Ectodermal cell (in vitro differentiated cells): ENCODE data around the gene DDX25.

Experiments
- H3K27ac ChIP-seq: 2 replicates; pipeline ENCODE4 v1.7.0; 2013; ENCODE audit warnings: mild to moderate bottlenecking, low read depth, low read length; ENCODE audit not compliant: insufficient read depth, poor library complexity, severe bottlenecking
- H3K27me3 ChIP-seq: 2 replicates; pipeline ENCODE4 v1.7.0; 2013; ENCODE audit warnings: mild to moderate bottlenecking, low read length; ENCODE audit not compliant: insufficient read depth, control insufficient read depth, poor library complexity, severe bottlenecking
- H3K36me3 ChIP-seq: one replicate; pipeline ENCODE4 v1.7.0; 2013; ENCODE audit warnings: low read length; ENCODE audit not compliant: control insufficient read depth, insufficient read depth
- H3K4me1 ChIP-seq: one replicate; pipeline ENCODE4 v1.7.0; 2013; ENCODE audit warnings: low read length; ENCODE audit not compliant: control insufficient read depth, insufficient read depth
- H3K4me3 ChIP-seq: 2 replicates; pipeline ENCODE4 v1.7.0; 2013; ENCODE audit warnings: low read depth, low read length, control low read depth; ENCODE audit not compliant: insufficient read depth
- H3K9me3 ChIP-seq: 2 replicates; pipeline ENCODE4 v1.7.0; 2013; ENCODE audit warnings: mild to moderate bottlenecking, low read length, moderate library complexity; ENCODE audit not compliant: control insufficient read depth
- WGBS, 2 experiments: methylation state at CpG; one replicate each; pipeline ENCODE4 v1.1.7; 2013; ENCODE audit warnings: missing lambda C conversion rate in 2 of 2; 5-methylcytosine and 5-hydroxymethylcytosine counted together

The DDX25 gene

GRCh38 chr11:125949271-125950177, 45.2 kb downstream of the DDX25 start:
- H3K4me1 ChIP-seq = peaks cover 14% of the 10 kb centered on the region
- H3K9me3 ChIP-seq = no peaks in the 10 kb centered on the region
- no peak overlapping the region for H3K27ac ChIP-seq
- H3K4me3 ChIP-seq = no peak overlapping the region
- H3K27me3 ChIP-seq = no peaks in the 10 kb centered on the region
- whole genome bisulfite sequencing, 2 experiments = 92 to 94% methylated on average over 22 of the region's 22 CpGs
- H3K36me3 ChIP-seq = no peaks in the 10 kb centered on the region

GRCh38 chr11:125950178-125950490, 45.8 kb downstream of the DDX25 start:
- WGBS, 2 experiments = 95 to 96% methylated on average over 11 of the region's 11 CpGs
- Histone ChIP-seq H3K27ac (no peak overlapping the region), H3K4me3 (no peak overlapping the region), H3K4me1 (peaks cover 10% of the 10 kb centered on the region), H3K27me3 (no peaks in the 10 kb centered on the region), H3K9me3 (no peaks in the 10 kb centered on the region), H3K36me3 (no peaks in the 10 kb centered on the region)

GRCh38 chr11:125950696-125951651, 46.7 kb downstream of the DDX25 start:
- Histone ChIP-seq H3K9me3 (no peaks in the 10 kb centered on the region), H3K36me3 (peaks cover 6% of the 10 kb centered on the region), H3K4me3 (no peak overlapping the region), H3K27me3 (no peaks in the 10 kb centered on the region), H3K27ac (no peak overlapping the region), H3K4me1 (peaks cover 10% of the 10 kb centered on the region)
- 88 to 90% methylated on average over 15 of the region's 15 CpGs for WGBS, 2 experiments

- peaks cover 10% of the 10 kb centered on the region for H3K4me1 ChIP-seq
- 66 to 68% methylated on average over 11 of the region's 11 CpGs for WGBS, 2 experiments
- no peaks in the 10 kb centered on the region for H3K9me3 ChIP-seq
- no peaks in the 10 kb centered on the region for H3K27me3 ChIP-seq
- peaks cover 13% of the 10 kb centered on the region for H3K36me3 ChIP-seq
- H3K27ac ChIP-seq = no peak overlapping the region
- H3K4me3 ChIP-seq = no peak overlapping the region
Measured at GRCh38 chr11:125951731-125952130, 47.4 kb downstream of the DDX25 start.

GRCh38 chr11:125952559-125952958, 48.3 kb downstream of the DDX25 start:
- peaks cover 10% of the 10 kb centered on the region for H3K4me1 ChIP-seq
- no peaks in the 10 kb centered on the region for H3K9me3 ChIP-seq
- H3K36me3 ChIP-seq = peaks cover 21% of the 10 kb centered on the region
- no peaks in the 10 kb centered on the region for H3K27me3 ChIP-seq
- H3K27ac ChIP-seq = no peak overlapping the region
- 98 to 99% methylated on average over 2 of the region's 2 CpGs for WGBS, 2 experiments
- H3K4me3 ChIP-seq = no peak overlapping the region

- whole genome bisulfite sequencing, 2 experiments = 92 to 96% methylated on average over 7 of the region's 7 CpGs
- Histone ChIP-seq H3K4me1 (peaks cover 10% of the 10 kb centered on the region), H3K4me3 (no peak overlapping the region), H3K27me3 (no peaks in the 10 kb centered on the region), H3K9me3 (no peaks in the 10 kb centered on the region), H3K36me3 (peaks cover 25% of the 10 kb centered on the region), H3K27ac (no peak overlapping the region)
Measured at GRCh38 chr11:125952973-125953372, 48.7 kb downstream of the DDX25 start.

- Histone ChIP-seq H3K9me3 (no peaks in the 10 kb centered on the region), H3K4me1 (peaks cover 10% of the 10 kb centered on the region), H3K36me3 (peaks cover 28% of the 10 kb centered on the region), H3K4me3 (no peak overlapping the region), H3K27ac (no peak overlapping the region), H3K27me3 (no peaks in the 10 kb centered on the region)
- 91% methylated on average over 20 of the region's 20 CpGs for WGBS, 2 experiments
Measured at GRCh38 chr11:125953401-125953935, 49.2 kb downstream of the DDX25 start.

GRCh38 chr11:125954123-125954944, 50.0 kb downstream of the DDX25 start:
- Histone ChIP-seq H3K36me3 (peaks cover 37% of the 10 kb centered on the region), H3K4me3 (no peak overlapping the region), H3K27me3 (no peaks in the 10 kb centered on the region), H3K27ac (no peak overlapping the region), H3K4me1 (peaks cover 10% of the 10 kb centered on the region), H3K9me3 (no peaks in the 10 kb centered on the region)
- 91 to 93% methylated on average over 21 of the region's 21 CpGs for WGBS, 2 experiments

- Histone ChIP-seq H3K9me3 (no peaks in the 10 kb centered on the region), H3K4me3 (no peak overlapping the region), H3K4me1 (peaks cover 10% of the 10 kb centered on the region), H3K27ac (no peak overlapping the region), H3K27me3 (no peaks in the 10 kb centered on the region), H3K36me3 (peaks cover 44% of the 10 kb centered on the region)
- WGBS, 2 experiments = 93 to 94% methylated on average over 15 of the region's 15 CpGs
Measured at GRCh38 chr11:125954945-125955640, 50.8 kb downstream of the DDX25 start.
